HG02763 (cell line): ENCODE data around the gene ANKRD37.

Source experiments
- ATAC-seq: cut with Tn5 transposase; IDR thresholded peaks from one replicate; pipeline ENCODE4 v1.9.1; 2021; ENCODE audit warnings: mild to moderate bottlenecking, moderate library complexity; ENCODE audit not compliant: unreplicated experiment

The ANKRD37 gene

DNA sequence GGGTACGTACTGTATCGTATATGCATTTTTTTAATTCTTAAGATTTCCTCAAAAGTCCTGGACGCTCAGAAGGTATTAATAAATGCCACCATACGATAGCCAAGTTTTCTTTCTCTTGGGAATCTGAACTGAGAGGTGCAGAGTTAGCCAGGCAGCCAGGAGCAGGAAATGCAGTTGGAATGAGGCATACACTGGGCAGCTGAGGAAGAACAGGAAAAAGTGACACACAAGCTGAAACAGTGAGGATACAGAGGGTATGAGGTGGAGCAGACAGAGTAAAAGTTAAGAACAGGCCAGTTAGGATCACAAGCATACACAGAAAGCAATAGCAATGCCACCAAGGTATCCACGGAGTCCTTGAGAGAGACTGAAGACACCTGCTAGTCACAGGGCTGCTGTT is 15.8 kb downstream of the ANKRD37 start:
- ATAC-seq: no peak

GRCh38 chr4:185416955-185417354 is 20.3 kb downstream of the ANKRD37 start:
- no peak for ATAC-seq

- ATAC-seq: no peak
Measured at GRCh38 chr4:185421366-185422124, 24.9 kb downstream of the ANKRD37 start.

- no peak for ATAC-seq
Measured at GRCh38 chr4:185424905-185425646, 28.4 kb downstream of the ANKRD37 start.

DNA sequence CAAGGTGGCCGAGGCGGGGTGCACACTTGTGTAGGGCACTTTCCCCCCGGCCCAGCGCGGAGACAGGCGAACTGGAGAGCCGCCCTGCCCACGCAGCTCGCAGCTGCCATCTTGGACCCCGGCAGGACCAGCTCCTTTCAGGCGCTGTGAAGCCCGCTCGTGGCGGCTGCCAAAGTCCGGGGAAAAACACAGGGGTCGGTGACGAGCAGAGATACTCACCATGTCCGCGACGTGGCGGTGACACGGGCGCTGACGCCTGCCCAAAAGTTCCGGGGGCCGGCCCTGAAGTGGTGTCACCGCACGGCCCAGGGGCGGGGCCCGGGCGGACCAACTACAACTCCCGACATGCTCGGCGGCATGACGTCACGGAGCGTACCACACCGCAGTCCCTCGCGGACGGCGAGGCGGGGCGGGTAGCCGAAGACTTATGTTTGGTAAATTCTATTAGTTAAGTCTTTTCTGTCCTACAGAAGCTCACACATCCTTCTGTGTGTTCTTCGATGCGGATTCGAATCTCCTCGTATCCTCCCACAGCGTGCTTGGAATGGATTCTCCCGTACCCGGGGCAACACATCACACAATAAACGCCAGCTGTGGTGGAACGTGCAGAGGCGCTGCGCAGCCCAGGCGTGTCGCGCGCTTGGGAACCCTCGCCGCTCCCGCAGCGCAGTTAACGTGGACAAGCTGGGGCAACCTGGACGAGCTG is 29.2 kb downstream of the ANKRD37 start, which contains the start of gene UFSP2:
Gene UFSP2, minus strand, starts transcription at position 318 of the 706 bp plus-strand sequence. Its CDS starts 96 bp downstream, at position 222.
- ATAC-seq: peak; percentile 95

DNA sequence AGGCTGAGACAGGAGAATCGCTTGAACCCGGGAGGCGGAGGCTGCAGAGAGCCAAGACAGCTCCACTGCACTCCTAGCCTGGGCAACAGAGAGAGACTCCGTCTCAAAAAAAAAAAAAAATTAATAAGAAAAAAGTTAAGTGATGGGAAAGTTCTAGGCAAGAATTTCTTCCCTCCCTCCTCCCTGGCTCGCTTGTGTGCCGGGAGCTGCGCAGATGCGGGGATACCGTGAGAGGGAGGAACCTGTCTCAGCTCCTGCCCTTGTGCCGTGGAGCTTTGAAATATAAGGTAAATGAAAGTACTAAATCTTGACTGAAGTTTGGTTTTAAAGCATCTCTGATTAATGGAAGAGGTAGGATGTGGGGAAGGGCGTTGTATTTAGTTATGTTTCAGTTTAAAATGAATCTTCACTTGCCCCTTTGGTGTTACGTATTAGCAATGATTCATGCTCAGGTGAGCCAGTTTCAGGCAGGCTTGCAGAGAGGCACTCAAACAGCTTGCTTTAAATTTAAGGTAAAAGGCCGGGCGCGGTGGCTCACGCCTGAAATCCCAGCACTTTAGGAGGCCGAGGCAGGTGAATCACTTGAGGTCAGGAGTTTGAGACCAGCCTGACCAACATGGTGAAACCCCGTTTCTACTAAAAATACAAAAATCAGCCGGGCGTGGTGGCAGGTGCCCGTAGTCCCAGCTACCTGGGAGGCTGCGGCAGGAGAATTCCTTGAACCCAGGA is 30.5 kb downstream of the ANKRD37 start:
- no peak for ATAC-seq

- ATAC-seq: no peak
Measured at GRCh38 chr4:185429660-185430059, 33.0 kb downstream of the ANKRD37 start.

DNA sequence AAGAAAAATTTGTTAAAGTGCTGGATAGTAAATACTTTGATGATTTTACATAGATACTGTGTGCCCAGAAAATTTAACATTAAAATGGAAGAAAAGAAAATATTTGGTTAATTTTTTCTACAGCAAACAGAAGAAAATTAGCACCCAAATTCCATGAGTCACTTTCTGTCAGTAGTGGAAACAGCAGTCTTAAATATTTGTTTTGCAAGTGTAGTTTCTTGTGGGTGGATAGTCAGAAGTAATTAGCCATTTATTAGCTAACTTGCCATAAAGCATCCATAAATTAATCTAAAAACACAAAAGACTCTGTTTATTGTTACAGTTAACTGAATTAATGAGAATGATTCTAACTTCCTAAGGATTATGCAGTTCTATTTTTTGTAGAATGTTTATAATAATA is 38.8 kb downstream of the ANKRD37 start:
- no peak for ATAC-seq

GRCh38 chr4:185437809-185438208 is 41.2 kb downstream of the ANKRD37 start:
- ATAC-seq: no peak

GRCh38 chr4:185441479-185441878 is 44.8 kb downstream of the ANKRD37 start:
- no peak for ATAC-seq

DNA sequence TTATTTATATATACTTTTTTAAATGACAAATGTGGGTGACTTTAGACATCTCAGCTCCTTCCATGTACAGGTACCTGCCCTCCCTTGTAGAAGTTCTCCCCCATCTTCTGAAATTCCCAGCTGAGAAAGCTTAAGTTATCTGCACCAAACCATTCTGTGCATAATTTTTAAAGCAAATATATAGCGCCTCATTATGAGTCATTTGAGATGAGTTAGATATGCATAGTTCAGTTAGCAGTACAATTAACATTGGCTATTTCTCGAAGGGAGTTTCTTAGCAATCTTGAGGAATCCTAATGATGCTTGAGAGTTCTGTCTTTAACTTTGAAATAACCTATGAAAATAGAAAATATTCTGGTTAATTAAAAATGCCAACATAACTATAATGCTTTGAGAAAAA is 48.6 kb downstream of the ANKRD37 start:
- ATAC-seq: no peak
